PC-9 (cell line): Measurements from ENCODE around the gene PER2. TPM values are rescaled to one million over a fixed set of nuclear protein-coding genes. Genes with fewer than 3 reads are reported as not detected.
A peak's percentile ranks its signal among the peaks of the same experiment; 100 is the strongest.

Experiments
- BruUV-seq: library from RNA; stranded (reverse); fragments of 400-500 nt; replicated peaks from 2 replicates; lab custom pipeline; 2021; lab: Mats Ljungman, UMichigan
- CTCF ChIA-PET: fragments of 300-600 bp; sonication (Branson Sonifier 250); formaldehyde crosslinking; loops from one replicate; lab custom pipeline; 2022; ENCODE audit warnings: antibody characterized with exemption; lab: Charles Lee
- POLR2A ChIA-PET: fragments of 300-600 bp; sonication (Branson Sonifier 250); formaldehyde crosslinking; loops from one replicate; lab custom pipeline; 2022; ENCODE audit warnings: antibody characterized with exemption; ENCODE audit not compliant: unreplicated experiment; lab: Charles Lee
- DNase-seq, 2 experiments: peaks; one replicate each; pipeline versions ENCODE4 v3.0.0 to v3.0.0-alpha.2; 2015 to 2022; ENCODE audit warnings: mixed read lengths in 1 of 2
- H2AFZ ChIP-seq: fragments of 200-600 bp; sonication (generic); 2 replicates; pipeline ENCODE4 v1.8.1; 2017; ENCODE audit warnings: antibody characterized with exemption
- H3F3A ChIP-seq: fragments of 200-600 bp; sonication (generic); 2 replicates; pipeline ENCODE4 v1.8.1; 2017; ENCODE audit warnings: antibody characterized with exemption, mild to moderate bottlenecking, low read depth; ENCODE audit not compliant: insufficient read depth
- H3K27ac ChIP-seq: fragments of 200-600 bp; sonication (generic); 2 replicates; pipeline ENCODE4 v1.6.1; 2016; ENCODE audit warnings: mixed run types
- H3K27me3 ChIP-seq: fragments of 200-600 bp; sonication (generic); 2 replicates; pipeline ENCODE4 v1.6.1; 2016; ENCODE audit warnings: low read depth, mixed run types; ENCODE audit not compliant: insufficient read depth
- H3K36me3 ChIP-seq: fragments of 200-600 bp; sonication (generic); 2 replicates; pipeline ENCODE4 v1.6.1; 2016; ENCODE audit warnings: low read depth, mixed run types
- H3K4me1 ChIP-seq: fragments of 200-600 bp; sonication (generic); replicated peaks from 2 replicates; pipeline ENCODE4 v1.6.1; 2016; ENCODE audit warnings: mixed run types; ENCODE audit not compliant: insufficient read depth
- H3K4me2 ChIP-seq: fragments of 200-600 bp; sonication (generic); 2 replicates; pipeline ENCODE4 v1.6.1; 2017; ENCODE audit warnings: mixed run types
- H3K4me3 ChIP-seq: fragments of 200-600 bp; sonication (generic); 2 replicates; pipeline ENCODE4 v1.6.1; 2016; ENCODE audit warnings: mixed run types
- H3K79me2 ChIP-seq: fragments of 200-600 bp; sonication (generic); 2 replicates; pipeline ENCODE4 v1.6.1; 2017; ENCODE audit warnings: low read depth, mixed run types
- H3K9me2 ChIP-seq: fragments of 200-600 bp; sonication (generic); 2 replicates; pipeline ENCODE4 v1.8.1; 2017; ENCODE audit warnings: mild to moderate bottlenecking; ENCODE audit not compliant: insufficient read depth
- H3K9me3 ChIP-seq: fragments of 200-600 bp; sonication (generic); 2 replicates; pipeline ENCODE4 v1.8.1; 2016; ENCODE audit warnings: low read depth; ENCODE audit not compliant: insufficient read depth
- H4K20me1 ChIP-seq: fragments of 200-600 bp; sonication (generic); 2 replicates; pipeline ENCODE4 v1.8.1; 2017; ENCODE audit not compliant: insufficient read depth
- CTCF ChIP-seq: fragments of 200-600 bp; sonication (generic); conservative IDR thresholded peaks from 2 replicates; pipeline ENCODE4 v1.6.1; 2017; ENCODE audit warnings: mixed run types, antibody characterized with exemption, mild to moderate bottlenecking, moderate library complexity
- EZH2 ChIP-seq: fragments of 200-600 bp; sonication (generic); IDR thresholded peaks from 2 replicates; pipeline ENCODE4 v1.8.0; 2017; ENCODE audit warnings: antibody characterized with exemption, low read depth
- intact Hi-C: fragments of 100-400 bp; cut with micrococcal nuclease; formaldehyde crosslinking; loops from one replicate; pipeline ENCODE4 v1.10.0; 2022; ENCODE audit not compliant: unreplicated experiment
- total RNA-seq: library from RNA; stranded (reverse); gene quantifications from 2 replicates; pipeline ENCODE4 v1.2.3, GENCODE V29; 2021

The PER2 gene
- total RNA-seq, 1 experiment from 2014 or later: 18.9 TPM

GRCh38 chr2:238322001-238322411 lies 33.6 kb upstream of the PER2 start:
- Histone ChIP-seq H4K20me1 (0 out of 2 replicates have a peak, but pooled peaks cover 4% of the 10 kb centered on the region), H3K9me3 (no peaks in the 10 kb centered on the region), H3K9me2 (no peaks in the 10 kb centered on the region), H3K4me1 (peaks cover 19% of the 10 kb centered on the region), H3K4me3 (0 out of 2 replicates have a peak overlapping the region, but pooled peaks have one; percentile 61), H3F3A (peaks cover 14% of the 10 kb centered on the region; the same call in 1 of the 2 replicates), H3K4me2 (peak overlapping the region; percentile 87), H3K36me3 (no peaks in the 10 kb centered on the region), H2AFZ (no peak overlapping the region), H3K27ac (no peak overlapping the region), H3K27me3 (no peaks in the 10 kb centered on the region), H3K79me2 (peaks cover 20% of the 10 kb centered on the region)
- BruUV-seq: no TSS peak
- intact Hi-C loops: no loop called here
- TF ChIP-seq EZH2 (no peak), CTCF (no peak)
- CTCF ChIA-PET: no interaction called here
- DNase-seq: no peak
- POLR2A ChIA-PET: no interaction called here

DNA sequence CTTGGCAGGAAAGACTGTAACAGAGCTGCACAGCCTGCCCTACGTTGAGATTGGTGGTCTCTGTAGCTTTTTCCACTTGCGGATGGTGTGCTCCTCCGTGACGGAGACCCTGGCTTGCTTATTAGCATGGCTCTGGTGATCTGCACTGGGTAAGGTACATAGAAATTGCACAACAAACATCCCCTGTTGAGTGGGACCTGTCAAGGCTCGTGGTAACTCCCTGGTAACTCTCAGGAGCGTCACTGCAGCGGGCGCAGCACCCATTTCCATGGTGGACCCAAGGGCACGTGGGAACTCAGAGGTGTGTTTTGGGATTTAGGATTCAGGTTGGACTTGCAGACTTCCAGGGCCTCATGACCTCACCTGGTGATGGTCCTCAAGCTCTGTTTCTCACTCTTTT lies 33.1 kb upstream of the PER2 start:
- no peaks in the 10 kb centered on the region for H3K9me3 ChIP-seq
- no peak for DNase-seq
- H3K9me2 ChIP-seq: no peaks in the 10 kb centered on the region
- intact Hi-C loops: no loop called here
- ChIA-PET POLR2A (interaction anchor here (0.5 kb wide), 1 partner anchor 21 kb away, joined by 3 read pairs; no protein-coding TSS in a partner anchor), CTCF (interaction anchor here (0.6 kb wide), 2 partner anchors 63 to 781 kb away, joined by 3 to 4 read pairs; no protein-coding TSS in a partner anchor)
- no peaks in the 10 kb centered on the region for H3K36me3 ChIP-seq
- no peak for TF ChIP-seq EZH2
- TF ChIP-seq CTCF: no peak
- BruUV-seq: no TSS peak
- H3K79me2 ChIP-seq: peaks cover 20% of the 10 kb centered on the region
- peaks cover 14% of the 10 kb centered on the region; the same call in 1 of the 2 replicates for H3F3A ChIP-seq
- no peak overlapping the region for H3K27ac ChIP-seq
- no peaks in the 10 kb centered on the region for H3K27me3 ChIP-seq
- peak overlapping the region; percentile 64; the same call in 1 of the 2 replicates for H2AFZ ChIP-seq
- peak overlapping the region; percentile 87 for H3K4me2 ChIP-seq
- peak overlapping the region; percentile 61 for H3K4me3 ChIP-seq
- 0 out of 2 replicates have a peak, but pooled peaks cover 4% of the 10 kb centered on the region for H4K20me1 ChIP-seq
- peaks cover 19% of the 10 kb centered on the region for H3K4me1 ChIP-seq

GRCh38 chr2:238320648-238321281 lies 32.4 kb upstream of the PER2 start:
- H3K9me2 ChIP-seq: no peaks in the 10 kb centered on the region
- BruUV-seq: no TSS peak
- H3K79me2 ChIP-seq: peaks cover 20% of the 10 kb centered on the region
- 0 out of 2 replicates have a peak, but pooled peaks cover 4% of the 10 kb centered on the region for H4K20me1 ChIP-seq
- POLR2A ChIA-PET: interaction anchor here (0.5 to 0.6 kb wide), 2 partner anchors 21 to 33 kb away, joined by 3 to 7 read pairs; partner anchors contain the start of gene PER2
- no peak overlapping the region for H3K27ac ChIP-seq
- DNase-seq: peak in 1 of 2 experiments; percentile 43
- intact Hi-C loops: loop anchor here (1.0 kb wide), 2 partner anchors 32 to 64 kb away; partner anchors contain the start of gene PER2
- H3K4me3 ChIP-seq: peak overlapping the region; percentile 61
- peaks cover 14% of the 10 kb centered on the region; the same call in 1 of the 2 replicates for H3F3A ChIP-seq
- H3K9me3 ChIP-seq: no peaks in the 10 kb centered on the region
- peak overlapping the region; percentile 64; the same call in 1 of the 2 replicates for H2AFZ ChIP-seq
- TF ChIP-seq CTCF: no peak
- TF ChIP-seq EZH2: no peak
- peak overlapping the region; percentile 87 for H3K4me2 ChIP-seq
- H3K4me1 ChIP-seq: peaks cover 19% of the 10 kb centered on the region
- CTCF ChIA-PET: no interaction called here
- H3K27me3 ChIP-seq: no peaks in the 10 kb centered on the region
- no peaks in the 10 kb centered on the region for H3K36me3 ChIP-seq
